Stimulated activated CD4-positive, alpha-beta T cell treated with anti-CD3 and anti-CD28 coated beads, Interleukin-4, amount 100 ng/mL, for 1 hour (primary cell): ENCODE data around the gene CACNA2D2.

ENCODE experiments used
- DNase-seq: peaks from one replicate; pipeline ENCODE4 v3.0.0-alpha.2; 2020

The CACNA2D2 gene

GRCh38 chr3:50359760-50360110 is 143.7 kb downstream of the CACNA2D2 start:
- DNase-seq: no peak

- DNase-seq: peak; percentile 91
These were observed 144.3 kb downstream of the CACNA2D2 start, which contains the start of gene TMEM115 for GRCh38 chr3:50358911-50359759. TSS of gene TMEM115 (minus strand) at chr3:50359521. CDS start at chr3:50359063, 458 bp downstream.

DNA sequence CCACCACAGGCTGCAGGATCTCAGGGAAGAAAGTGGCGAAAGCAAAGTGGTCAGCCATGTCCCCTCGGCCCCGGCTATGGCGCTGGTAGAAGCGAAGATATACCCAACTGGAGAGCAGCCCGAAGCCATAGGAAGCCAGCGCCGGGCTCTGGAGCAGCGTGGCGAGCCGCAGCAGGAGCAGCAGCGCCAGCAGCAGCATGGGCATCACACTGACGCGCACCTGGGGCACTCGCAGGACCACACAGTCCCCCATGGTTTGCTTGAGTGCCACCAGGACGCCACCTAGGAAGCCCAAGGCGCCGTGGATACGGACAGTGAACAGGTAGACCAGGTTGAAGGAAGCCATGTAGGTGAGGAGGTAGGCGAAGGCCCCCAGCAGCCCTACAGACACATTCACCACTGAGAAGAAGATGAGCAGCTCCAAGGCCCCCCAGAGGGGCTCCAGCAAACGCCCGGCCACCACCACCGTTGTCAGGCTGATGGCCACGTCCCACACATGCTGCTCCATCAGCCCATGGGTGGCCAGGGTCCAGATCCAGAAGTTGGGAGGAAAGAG is 145.0 kb downstream of the CACNA2D2 start:
- no peak for DNase-seq

DNA sequence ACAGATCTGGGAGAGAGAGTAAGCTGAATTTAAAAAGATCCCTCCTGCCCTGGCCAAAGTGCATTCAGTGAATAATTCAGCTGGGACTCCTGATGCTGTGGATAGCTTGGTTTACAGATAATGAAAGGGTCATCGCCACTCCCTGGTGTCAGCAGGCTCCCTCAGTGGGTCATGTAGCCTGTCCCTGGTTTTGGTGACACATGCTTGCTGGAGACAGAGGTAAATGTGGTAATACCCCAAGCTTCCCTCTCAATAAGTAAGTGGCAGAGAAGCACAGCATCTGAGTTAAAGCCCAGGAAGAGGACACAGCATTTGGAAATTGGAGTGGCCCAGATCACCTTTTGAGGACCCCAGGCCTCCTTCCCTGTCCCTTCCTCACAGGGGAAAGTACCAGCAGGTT is 146.0 kb downstream of the CACNA2D2 start:
- DNase-seq: no peak

- no peak for DNase-seq
These were observed 146.9 kb downstream of the CACNA2D2 start for GRCh38 chr3:50356553-50356952.

DNA sequence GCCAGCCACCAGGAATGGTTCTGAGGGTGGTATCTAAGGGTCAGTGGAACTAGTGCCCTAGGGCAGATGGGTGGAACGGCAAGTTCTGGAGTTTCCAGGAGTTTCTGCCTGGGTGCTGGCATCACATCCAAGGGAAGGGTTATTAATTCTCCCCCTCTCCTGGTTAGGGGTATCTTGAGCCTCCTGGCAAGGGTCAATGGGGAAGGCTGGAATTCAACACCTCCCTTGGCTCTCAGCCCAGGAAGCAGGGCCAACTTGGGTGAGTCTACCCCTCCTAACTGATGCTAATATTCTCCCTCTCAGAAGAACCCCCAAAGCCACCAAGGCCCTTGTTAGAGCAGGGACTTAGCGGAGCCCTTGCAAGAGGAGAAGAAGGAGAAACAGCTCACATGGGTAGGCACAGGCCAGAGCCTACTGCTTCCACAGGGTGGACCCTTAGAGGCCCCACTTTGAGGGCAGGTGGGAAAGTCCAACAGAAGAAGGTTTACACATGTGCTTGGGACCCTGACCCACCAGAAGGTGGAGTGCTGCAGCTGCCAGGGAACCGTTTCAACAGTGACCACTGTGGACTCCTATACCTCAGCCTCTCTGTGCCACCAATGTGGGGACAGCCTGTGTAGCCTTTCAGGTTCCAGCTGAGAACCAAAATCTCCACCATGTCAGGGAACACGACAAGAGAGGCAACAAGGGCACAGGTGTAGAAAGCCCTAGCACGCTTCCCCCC is 147.4 kb downstream of the CACNA2D2 start:
- no peak for DNase-seq

DNA sequence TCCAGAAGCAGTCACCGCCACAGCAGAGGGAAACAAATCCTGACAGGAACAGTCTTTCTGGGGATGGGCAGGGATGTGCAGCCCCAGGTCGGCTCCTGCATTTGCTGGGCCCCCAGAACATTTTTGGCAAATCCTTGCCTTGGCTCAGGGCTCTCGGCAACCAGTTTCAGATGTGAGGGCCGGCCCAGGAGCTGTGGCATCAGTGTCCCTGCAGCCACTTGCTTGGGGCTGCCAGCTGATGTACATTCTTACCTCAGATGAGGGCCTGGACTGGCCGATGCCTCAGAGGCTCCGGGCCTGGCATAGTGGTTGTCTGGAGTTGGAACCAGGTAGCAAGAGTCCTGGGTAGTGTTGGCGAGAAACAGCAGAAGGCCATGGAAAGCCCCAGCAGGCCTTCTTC is 148.6 kb downstream of the CACNA2D2 start:
- DNase-seq: no peak

GRCh38 chr3:50354186-50354764 is 149.2 kb downstream of the CACNA2D2 start:
- no peak for DNase-seq

GRCh38 chr3:50353245-50354004 is 150.0 kb downstream of the CACNA2D2 start:
- DNase-seq: no peak

- DNase-seq: no peak
These were observed 150.7 kb downstream of the CACNA2D2 start for GRCh38 chr3:50352781-50353180.

DNA sequence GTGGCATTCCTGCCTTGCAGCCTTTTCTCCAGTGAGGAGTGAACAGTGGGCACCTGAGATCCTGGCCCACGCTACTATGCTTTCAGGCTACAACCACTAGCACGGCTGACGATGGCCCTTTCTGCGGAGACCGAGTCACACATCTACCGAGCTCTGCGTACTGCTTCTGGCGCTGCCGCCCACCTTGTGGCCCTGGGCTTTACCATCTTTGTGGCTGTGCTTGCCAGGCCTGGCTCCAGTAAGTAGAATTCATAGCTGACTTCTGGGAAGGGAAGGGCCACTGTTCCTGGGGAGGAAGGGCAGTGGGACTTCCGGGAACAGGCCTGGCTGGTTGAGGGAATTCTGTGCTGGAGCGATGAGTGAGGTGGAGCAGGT is 152.1 kb downstream of the CACNA2D2 start:
- DNase-seq: no peak

GRCh38 chr3:50350527-50351322 is 152.7 kb downstream of the CACNA2D2 start, which contains the start of the genes CYB561D2 and NPRL2:
TSS of gene CYB561D2 (plus strand) at chr3:50350862. CDS start at chr3:50351434, 572 bp downstream.
TSS of gene NPRL2 (minus strand) at chr3:50350775. CDS start at chr3:50350652, 123 bp downstream.
- peak; percentile 100 for DNase-seq

DNA sequence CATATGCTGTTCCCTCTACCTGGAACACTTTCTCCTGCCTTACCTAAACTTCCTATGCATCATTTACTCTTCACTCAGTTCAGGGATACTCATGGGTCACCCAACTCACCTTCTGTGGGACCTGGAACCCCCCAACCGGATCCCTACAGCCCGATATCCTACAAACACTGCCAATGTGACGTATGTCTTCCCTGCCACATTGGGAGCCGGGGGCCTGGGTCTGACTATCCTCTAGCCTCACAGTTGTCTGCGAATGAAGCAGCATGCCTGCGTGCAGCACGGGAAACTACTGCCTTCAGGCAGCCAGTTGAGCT is 153.3 kb downstream of the CACNA2D2 start:
- DNase-seq: no peak

GRCh38 chr3:50347187-50347813 is 156.1 kb downstream of the CACNA2D2 start:
- peak; percentile 71 for DNase-seq

- DNase-seq: peak; percentile 73
These were observed 157.7 kb downstream of the CACNA2D2 start, which contains the start of gene ZMYND10 for GRCh38 chr3:50345586-50346234. TSS of gene ZMYND10 (minus strand) at chr3:50345732. CDS start at chr3:50345579, 153 bp downstream.

- no peak for DNase-seq
These were observed 158.4 kb downstream of the CACNA2D2 start for GRCh38 chr3:50345008-50345407.

GRCh38 chr3:50342813-50343633 is 160.4 kb downstream of the CACNA2D2 start:
- DNase-seq: no peak

GRCh38 chr3:50341996-50342650 is 161.3 kb downstream of the CACNA2D2 start:
- DNase-seq: no peak

GRCh38 chr3:50341537-50341936 is 161.9 kb downstream of the CACNA2D2 start:
- DNase-seq: no peak
